ENCODE data around the gene PAPPA2.

Gene PAPPA2

DNA sequence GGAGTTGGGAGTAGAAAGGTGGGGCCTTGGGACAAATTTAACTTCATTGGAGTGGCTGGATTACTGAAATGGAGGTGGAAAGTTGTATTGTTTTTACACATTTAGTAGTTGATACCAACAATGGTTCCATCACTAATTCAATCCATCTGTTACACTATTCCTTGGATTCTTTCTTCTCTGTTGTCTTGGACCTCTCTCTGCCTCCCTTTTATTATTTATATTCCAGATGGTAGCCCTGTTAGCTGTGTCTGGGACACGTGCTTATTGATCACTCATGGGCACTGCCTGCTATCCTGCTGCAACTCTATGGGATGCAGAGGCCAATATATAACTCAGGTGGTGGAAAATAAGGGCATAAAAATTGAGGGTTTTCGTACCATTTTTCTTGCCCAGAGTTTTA is 346.3 kb downstream of the PAPPA2 start:
- DNase-seq (ENCODE audit: low spot score): no peak

GRCh38 chr1:176811511-176812288 is 348.7 kb downstream of the PAPPA2 start:
- no peak for DNase-seq (ENCODE audit: low spot score)

- no peak for DNase-seq (ENCODE audit: low spot score)
Observed at GRCh38 chr1:176815621-176816020, 352.6 kb downstream of the PAPPA2 start.

DNA sequence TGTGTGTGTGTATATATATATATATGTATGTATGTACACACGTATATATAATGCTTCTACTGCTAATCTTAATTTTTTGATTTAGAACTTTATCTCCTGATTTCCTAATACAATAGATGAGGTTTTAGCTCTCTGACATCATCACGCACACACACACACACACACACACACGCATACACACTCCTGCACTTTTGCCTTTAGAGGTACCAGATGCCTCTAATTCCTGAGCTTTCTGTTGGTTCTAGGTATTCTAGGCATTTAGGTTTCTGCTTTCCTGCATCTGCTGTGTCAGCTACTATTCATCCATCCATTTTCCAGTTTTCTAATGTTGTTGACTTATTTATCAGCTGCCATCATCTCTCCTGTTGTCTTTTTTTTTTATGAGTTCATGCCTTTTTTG is 353.3 kb downstream of the PAPPA2 start:
- DNase-seq (ENCODE audit: low spot score): no peak

GRCh38 chr1:176820391-176821031 is 357.5 kb downstream of the PAPPA2 start:
- no peak for DNase-seq (ENCODE audit: low spot score)

- no peak for DNase-seq (ENCODE audit: low spot score)
Observed at GRCh38 chr1:176826265-176826664, 363.3 kb downstream of the PAPPA2 start.

- DNase-seq (ENCODE audit: low spot score): no peak
Observed at GRCh38 chr1:176829261-176829660, 366.3 kb downstream of the PAPPA2 start.

DNA sequence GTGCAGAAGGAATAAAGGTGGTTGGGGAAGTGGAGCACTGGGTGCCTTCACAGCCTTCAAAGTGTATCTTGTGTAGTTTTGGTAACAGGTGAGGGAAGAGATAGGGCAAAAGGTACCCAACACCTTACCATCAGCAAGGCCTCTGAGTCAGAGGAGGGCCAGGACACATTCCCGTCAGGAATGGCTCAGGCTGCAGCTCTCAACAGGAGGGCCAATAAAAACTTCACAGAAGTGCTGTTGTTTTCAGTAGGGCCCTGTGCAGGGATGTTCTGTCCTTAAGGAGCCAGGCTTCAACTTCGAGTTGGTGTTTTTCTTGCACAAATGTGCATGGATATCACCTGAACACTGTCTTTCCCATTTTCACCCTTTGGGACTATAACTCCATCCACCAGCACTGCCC is 368.2 kb downstream of the PAPPA2 start:
- DNase-seq (ENCODE audit: low spot score): no peak

GRCh38 chr1:176837708-176838107 is 374.7 kb downstream of the PAPPA2 start:
- DNase-seq (ENCODE audit: low spot score): no peak

- DNase-seq (ENCODE audit: low spot score): no peak
Observed at GRCh38 chr1:176838276-176838995, 375.5 kb downstream of the PAPPA2 start.

GRCh38 chr1:176839216-176839615 is 376.2 kb downstream of the PAPPA2 start:
- no peak for DNase-seq (ENCODE audit: low spot score)

- DNase-seq (ENCODE audit: low spot score): no peak
Observed at GRCh38 chr1:176841238-176841637, 378.3 kb downstream of the PAPPA2 start.

- DNase-seq (ENCODE audit: low spot score): no peak
Observed at GRCh38 chr1:176843352-176844297, 380.6 kb downstream of the PAPPA2 start.

GRCh38 chr1:176847052-176847451 is 384.1 kb downstream of the PAPPA2 start:
- no peak for DNase-seq (ENCODE audit: low spot score)

DNA sequence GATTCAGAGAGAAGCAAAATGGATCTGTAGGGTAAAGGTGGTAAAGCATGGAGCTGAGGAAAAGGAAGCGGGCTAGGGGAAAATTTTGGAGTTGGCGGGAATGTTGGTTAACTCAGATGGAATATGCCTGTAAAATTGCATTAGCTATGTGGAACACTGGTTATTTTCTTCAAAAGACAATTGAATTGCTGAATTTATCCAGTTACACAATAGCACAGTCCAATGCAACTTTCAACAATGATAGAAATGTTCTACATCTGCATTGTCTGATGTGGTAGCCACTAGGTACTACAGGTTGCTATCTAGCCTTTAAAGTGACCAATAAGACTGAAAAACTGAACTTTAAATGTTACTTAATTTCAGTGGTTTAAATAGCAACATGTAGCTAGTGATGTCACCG is 386.3 kb downstream of the PAPPA2 start:
- DNase-seq (ENCODE audit: low spot score): no peak

DNA sequence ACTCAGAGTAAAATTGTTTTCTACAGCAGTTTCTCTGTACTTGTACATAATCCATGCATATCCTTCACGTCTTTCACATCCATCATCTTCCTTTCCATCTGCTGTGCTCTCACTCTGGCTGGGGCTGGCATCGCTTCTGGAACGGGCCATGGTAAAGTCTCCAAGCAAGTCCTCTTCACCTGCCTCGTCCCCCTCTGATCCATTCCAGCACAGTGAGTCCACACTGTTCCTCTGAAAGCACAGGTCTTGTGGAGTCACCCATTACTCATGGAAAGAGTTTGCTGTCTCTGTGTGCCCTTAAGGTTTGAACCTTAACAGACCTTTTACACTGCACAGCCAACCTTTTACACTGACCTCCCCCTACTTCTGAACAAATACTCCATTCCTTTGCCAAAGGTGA is 387.9 kb downstream of the PAPPA2 start:
- no peak for DNase-seq (ENCODE audit: low spot score)

DNA sequence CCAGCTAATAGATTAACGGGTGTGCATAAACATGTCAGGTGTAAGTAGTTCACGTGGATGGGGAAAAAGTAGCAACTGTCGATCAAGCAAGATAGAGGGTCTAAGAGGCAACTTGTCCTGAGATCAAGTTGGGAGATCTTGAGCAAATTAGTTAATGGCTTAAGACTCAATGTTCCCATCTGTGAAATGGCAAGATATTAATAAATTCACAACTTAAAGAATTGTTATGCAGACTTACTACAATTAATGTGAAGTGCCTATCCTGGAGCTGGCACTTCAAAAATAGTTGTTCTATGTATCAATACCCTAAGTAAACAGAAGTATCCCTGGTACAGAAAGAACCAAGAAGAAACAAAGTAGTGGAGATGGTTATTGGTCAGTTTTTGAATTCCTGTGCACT is 389.1 kb downstream of the PAPPA2 start:
- no peak for DNase-seq (ENCODE audit: low spot score)

DNA sequence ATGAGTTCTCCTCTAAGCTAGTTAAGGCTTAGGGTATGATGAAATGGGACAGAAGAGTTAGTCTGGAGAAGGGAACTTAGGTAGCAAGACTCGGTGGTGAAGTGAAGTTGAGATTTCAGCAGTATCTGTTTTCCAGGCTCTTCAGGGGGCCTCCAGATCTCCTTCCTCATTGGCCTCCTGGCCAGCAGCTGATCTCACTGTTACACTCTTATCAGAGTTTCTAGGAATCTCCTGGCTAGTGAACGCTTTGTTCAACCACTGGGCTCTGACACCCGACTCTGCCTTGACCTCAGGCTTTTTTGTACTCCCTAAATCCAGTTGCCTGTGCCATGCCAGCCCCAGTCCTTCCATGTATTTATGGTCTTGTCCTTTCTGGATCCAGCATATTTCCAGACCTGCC is 390.5 kb downstream of the PAPPA2 start:
- DNase-seq (ENCODE audit: low spot score): no peak

DNA sequence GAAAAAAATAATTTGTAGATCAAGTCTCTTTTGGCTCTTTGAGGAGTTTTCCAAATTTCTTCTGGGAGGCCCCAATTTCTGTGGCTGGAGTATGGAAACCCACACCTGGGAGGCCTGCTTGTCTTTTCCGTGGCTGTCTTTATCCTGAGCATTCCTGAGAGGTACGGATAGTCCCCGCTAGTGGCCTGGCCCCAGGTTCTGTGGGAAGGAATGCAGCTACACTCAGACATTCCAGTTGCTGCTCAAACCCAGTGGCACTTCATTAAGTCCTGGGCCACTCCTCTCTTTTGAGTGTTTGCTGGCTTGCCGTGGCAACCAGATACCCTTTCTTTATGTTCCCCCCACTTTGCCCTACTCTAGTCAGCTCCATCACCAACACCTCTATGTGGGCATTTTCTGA is 391.1 kb downstream of the PAPPA2 start:
- DNase-seq (ENCODE audit: low spot score): no peak

- DNase-seq (ENCODE audit: low spot score): no peak
Observed at GRCh38 chr1:176854758-176855745, 392.1 kb downstream of the PAPPA2 start.

DNA sequence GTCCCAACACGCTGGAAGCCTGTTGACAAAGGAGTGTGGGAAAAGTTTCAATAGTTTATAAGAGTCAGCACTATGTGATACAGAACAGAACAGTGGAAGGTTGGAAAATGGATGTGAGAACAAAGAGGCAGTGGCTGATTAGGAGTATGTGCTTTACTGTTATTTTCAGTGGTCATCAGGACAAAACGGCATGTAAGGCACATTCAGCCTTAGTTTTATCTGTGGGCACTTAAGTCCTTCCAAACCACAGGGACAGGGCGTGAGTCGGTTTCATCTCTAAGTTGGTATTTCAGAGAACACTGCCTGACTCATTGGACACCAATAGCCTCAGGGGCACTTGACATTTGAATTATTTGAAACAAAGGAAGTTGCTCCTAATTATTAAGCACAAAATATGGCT is 394.7 kb downstream of the PAPPA2 start:
- DNase-seq (ENCODE audit: low spot score): no peak

Data from hematopoietic multipotent progenitor cell treated with erythropoietin and hydrocortisone succinate and interleukin-3 and kit ligand, for 15 days (in vitro differentiated cells).